ENCODE data around the gene PIP5KL1. TPM values are rescaled to one million over a fixed set of nuclear protein-coding genes. Genes with fewer than 3 reads are reported as not detected.

The PIP5KL1 gene
- total RNA-seq, 1 donor from 2014 or later: 3.4 TPM

DNA sequence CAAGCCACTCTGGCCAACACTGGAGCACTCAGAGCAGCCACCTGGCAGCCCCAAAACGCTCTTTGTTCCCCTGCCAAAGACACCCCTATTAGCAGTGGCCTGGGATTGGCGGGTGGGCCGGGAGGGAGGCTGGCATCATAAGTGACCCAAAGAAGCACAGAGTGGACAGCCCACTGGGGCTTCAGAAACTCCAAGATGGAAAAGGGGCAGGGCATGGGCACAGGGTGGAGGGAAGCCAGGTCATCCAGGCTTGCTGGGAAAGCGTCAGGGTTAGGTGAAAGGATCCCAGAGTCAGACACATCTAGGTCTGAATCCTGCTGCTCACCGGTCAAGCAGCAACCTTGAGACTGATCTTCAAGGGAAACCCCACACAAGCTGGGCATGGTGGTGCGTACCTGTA, 35.4 kb upstream of the PIP5KL1 start:
- H3K36me3 Mint-ChIP-seq (ENCODE audit: low read depth): no peaks in the 10 kb centered on the region
- no peaks in the 10 kb centered on the region for H3K27me3 Mint-ChIP-seq (ENCODE audit: low read depth)
- no peak overlapping the region for H3K4me3 Mint-ChIP-seq
- TF ChIP-seq, protein P1, sequence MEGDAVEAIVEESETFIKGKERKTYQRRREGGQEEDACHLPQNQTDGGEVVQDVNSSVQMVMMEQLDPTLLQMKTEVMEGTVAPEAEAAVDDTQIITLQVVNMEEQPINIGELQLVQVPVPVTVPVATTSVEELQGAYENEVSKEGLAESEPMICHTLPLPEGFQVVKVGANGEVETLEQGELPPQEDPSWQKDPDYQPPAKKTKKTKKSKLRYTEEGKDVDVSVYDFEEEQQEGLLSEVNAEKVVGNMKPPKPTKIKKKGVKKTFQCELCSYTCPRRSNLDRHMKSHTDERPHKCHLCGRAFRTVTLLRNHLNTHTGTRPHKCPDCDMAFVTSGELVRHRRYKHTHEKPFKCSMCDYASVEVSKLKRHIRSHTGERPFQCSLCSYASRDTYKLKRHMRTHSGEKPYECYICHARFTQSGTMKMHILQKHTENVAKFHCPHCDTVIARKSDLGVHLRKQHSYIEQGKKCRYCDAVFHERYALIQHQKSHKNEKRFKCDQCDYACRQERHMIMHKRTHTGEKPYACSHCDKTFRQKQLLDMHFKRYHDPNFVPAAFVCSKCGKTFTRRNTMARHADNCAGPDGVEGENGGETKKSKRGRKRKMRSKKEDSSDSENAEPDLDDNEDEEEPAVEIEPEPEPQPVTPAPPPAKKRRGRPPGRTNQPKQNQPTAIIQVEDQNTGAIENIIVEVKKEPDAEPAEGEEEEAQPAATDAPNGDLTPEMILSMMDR (conservative IDR thresholded peaks at IDR 0.05): no peak
- no peak for DNase-seq (ENCODE audit: low read depth, low spot score)
- no peak overlapping the region for H3K27ac Mint-ChIP-seq (ENCODE audit: unreplicated experiment)
- H3K9me3 Mint-ChIP-seq: no peaks in the 10 kb centered on the region
- H3K4me1 Mint-ChIP-seq: peaks cover 27% of the 10 kb centered on the region

DNA sequence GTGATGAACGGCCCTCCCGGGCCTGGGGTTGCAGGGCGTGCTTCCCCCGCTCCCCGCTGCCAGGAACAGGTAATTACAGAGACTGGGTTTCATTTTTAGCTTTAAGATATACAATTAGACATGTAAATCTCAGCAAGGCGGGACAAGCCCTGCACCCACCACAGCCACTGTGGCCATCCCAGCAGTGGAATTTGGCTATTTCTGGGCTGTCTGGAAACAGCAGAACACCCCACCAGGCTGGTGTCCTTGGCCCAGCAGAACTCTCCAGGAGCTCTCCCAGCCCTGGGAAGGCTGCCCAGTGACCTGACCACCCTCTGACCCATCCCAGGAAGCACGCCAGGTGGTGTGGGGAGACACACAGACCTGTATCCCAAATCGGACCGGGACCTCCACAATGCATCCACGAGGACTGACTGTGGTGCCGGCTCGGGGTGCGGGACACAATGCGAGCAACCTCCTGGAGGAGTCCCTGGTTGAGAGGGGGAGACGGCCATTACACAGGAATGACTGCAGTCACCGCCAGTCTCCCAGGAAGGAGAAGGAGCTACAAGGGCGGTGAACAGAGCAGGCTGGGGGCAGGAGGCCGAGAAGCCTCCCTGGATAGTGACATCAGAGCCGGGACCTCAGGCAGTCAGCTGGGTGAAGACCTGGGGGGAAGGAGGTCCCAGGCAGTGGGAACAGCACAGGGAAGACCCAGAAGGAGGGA, 32.9 kb upstream of the PIP5KL1 start:
- H3K4me3 Mint-ChIP-seq: no peak overlapping the region
- no peaks in the 10 kb centered on the region for H3K27me3 Mint-ChIP-seq (ENCODE audit: low read depth)
- H3K4me1 Mint-ChIP-seq: peaks cover 32% of the 10 kb centered on the region
- DNase-seq (ENCODE audit: low read depth, low spot score): no peak
- H3K9me3 Mint-ChIP-seq: no peaks in the 10 kb centered on the region
- TF ChIP-seq, protein P1 (conservative IDR thresholded peaks at IDR 0.05): no peak
- H3K36me3 Mint-ChIP-seq (ENCODE audit: low read depth): no peaks in the 10 kb centered on the region
- peak overlapping the region; percentile 84 for H3K27ac Mint-ChIP-seq (ENCODE audit: unreplicated experiment)

DNA sequence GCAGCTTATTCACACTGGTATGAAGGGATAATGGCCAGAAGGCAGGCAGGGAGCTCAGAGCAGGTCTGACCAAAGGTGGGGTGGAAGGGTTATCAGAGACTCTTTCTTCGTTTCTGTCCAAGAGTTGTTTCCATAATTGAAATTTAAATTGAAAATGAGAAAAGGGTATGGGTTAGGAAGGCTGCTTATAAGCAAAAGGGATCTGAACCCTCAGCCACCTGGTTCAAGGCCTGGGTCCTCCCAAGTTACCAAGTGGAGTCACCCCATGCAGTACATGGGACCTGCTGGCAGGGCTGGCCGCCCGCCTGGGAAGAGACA, 32.4 kb upstream of the PIP5KL1 start:
- H3K4me3 Mint-ChIP-seq: no peak overlapping the region
- no peaks in the 10 kb centered on the region for H3K36me3 Mint-ChIP-seq (ENCODE audit: low read depth)
- DNase-seq (ENCODE audit: low read depth, low spot score): no peak
- H3K9me3 Mint-ChIP-seq: no peaks in the 10 kb centered on the region
- H3K4me1 Mint-ChIP-seq: peaks cover 30% of the 10 kb centered on the region
- TF ChIP-seq, protein P1 (conservative IDR thresholded peaks at IDR 0.05): no peak
- peak overlapping the region; percentile 67 for H3K27ac Mint-ChIP-seq (ENCODE audit: unreplicated experiment)
- H3K27me3 Mint-ChIP-seq (ENCODE audit: low read depth): no peaks in the 10 kb centered on the region

DNA sequence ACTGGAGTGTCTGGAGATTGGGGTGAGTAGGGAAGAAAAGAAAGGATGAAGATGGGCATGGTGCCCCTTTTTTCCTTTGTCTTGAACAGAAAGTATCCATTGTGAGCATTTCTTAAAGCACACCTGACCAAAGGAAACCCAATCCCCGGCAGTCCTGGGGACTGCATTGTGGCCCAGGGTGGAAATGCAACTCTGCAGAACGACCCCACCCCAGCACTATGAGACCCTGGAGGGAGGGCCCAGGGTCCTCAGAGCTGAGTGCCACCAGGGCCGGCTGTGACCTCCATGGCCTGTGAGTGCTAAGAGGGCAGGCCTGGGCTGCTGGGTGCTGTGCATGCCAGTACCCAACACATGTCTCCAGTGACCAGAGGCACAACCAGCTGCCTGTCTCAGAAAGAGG, 31.7 kb upstream of the PIP5KL1 start:
- no peak for DNase-seq (ENCODE audit: low read depth, low spot score)
- H3K9me3 Mint-ChIP-seq: no peaks in the 10 kb centered on the region
- no peak overlapping the region for H3K27ac Mint-ChIP-seq (ENCODE audit: unreplicated experiment)
- TF ChIP-seq, protein P1 (conservative IDR thresholded peaks at IDR 0.05): no peak
- peaks cover 33% of the 10 kb centered on the region for H3K4me1 Mint-ChIP-seq
- no peak overlapping the region for H3K4me3 Mint-ChIP-seq
- H3K36me3 Mint-ChIP-seq (ENCODE audit: low read depth): no peaks in the 10 kb centered on the region
- H3K27me3 Mint-ChIP-seq (ENCODE audit: low read depth): no peaks in the 10 kb centered on the region

DNA sequence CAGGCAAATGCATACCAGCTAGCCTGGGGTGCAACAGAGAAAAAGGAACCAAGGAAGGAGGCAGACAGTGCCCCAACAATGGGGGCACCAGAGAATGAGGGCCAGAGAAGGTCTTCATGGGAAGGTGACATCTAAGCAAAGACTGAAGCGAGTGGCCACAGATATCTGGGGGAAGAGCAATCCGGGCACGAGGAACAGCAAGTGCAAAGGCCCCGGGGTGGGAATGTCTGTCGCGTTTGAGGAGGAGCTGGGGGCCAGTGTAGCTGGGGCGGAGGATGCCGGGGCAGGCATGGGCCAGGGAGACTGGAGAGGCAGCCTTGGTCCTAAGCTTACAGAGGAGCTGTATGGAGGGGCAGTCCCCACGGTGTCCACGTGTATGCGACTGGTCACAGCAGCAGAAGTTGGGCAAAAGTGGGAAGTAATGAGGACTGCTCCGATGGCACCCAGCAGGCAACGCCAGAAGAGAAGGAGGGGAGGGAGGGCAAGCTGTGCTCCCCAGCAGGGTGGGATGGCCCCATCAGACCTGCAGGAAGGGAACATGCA, 31.1 kb upstream of the PIP5KL1 start:
- Mint-ChIP-seq H3K27ac (ENCODE audit: unreplicated experiment) (no peak overlapping the region), H3K9me3 (no peaks in the 10 kb centered on the region), H3K27me3 (ENCODE audit: low read depth) (no peaks in the 10 kb centered on the region), H3K4me3 (no peak overlapping the region), H3K36me3 (ENCODE audit: low read depth) (no peaks in the 10 kb centered on the region), H3K4me1 (peaks cover 33% of the 10 kb centered on the region)
- TF ChIP-seq, protein P1 (conservative IDR thresholded peaks at IDR 0.05): no peak
- DNase-seq (ENCODE audit: low read depth, low spot score): no peak
